H9 (cell line): Measurements from ENCODE around the gene TBP. TPM values are rescaled to one million over a fixed set of nuclear protein-coding genes. Genes with fewer than 3 reads are reported as not detected.

Source experiments
- DNase-seq: peaks from one replicate; pipeline ENCODE4 v3.0.0-alpha.2; 2017
- H2AFZ ChIP-seq: one replicate; pipeline ENCODE4 v1.6.1; 2013; ENCODE audit warnings: mild to moderate bottlenecking, low read length, control low read depth, moderate library complexity
- H2AK5ac ChIP-seq: 2 replicates; pipeline ENCODE4 v1.6.1; 2013; ENCODE audit warnings: low read length, control low read depth, mixed read lengths; ENCODE audit not compliant: insufficient read length
- H2BK120ac ChIP-seq: one replicate; pipeline ENCODE4 v1.6.1; 2013; ENCODE audit warnings: low read depth, mild to moderate bottlenecking, low read length, control low read depth, inconsistent platforms; ENCODE audit not compliant: poor library complexity, severe bottlenecking
- H2BK12ac ChIP-seq: 2 replicates; pipeline ENCODE4 v1.6.1; 2013; ENCODE audit warnings: low read length, control low read depth, mixed read lengths, low read depth; ENCODE audit not compliant: insufficient read length
- H2BK15ac ChIP-seq: 2 replicates; pipeline ENCODE4 v1.6.1; 2013; ENCODE audit warnings: low read depth, low read length, control low read depth
- H2BK20ac ChIP-seq: one replicate; pipeline ENCODE4 v1.6.1; 2013; ENCODE audit warnings: low read depth, mild to moderate bottlenecking, low read length, control low read depth, inconsistent platforms; ENCODE audit not compliant: poor library complexity, severe bottlenecking
- H2BK5ac ChIP-seq: 2 replicates; pipeline ENCODE4 v1.6.1; 2013; ENCODE audit warnings: low read length, control low read depth, mixed read lengths; ENCODE audit not compliant: insufficient read length
- H3K14ac ChIP-seq: 2 replicates; pipeline ENCODE4 v1.6.1; 2013; ENCODE audit warnings: low read length, control low read depth; ENCODE audit not compliant: insufficient read depth
- H3K18ac ChIP-seq: 2 replicates; pipeline ENCODE4 v1.6.1; 2013; ENCODE audit warnings: low read depth, mild to moderate bottlenecking, mixed read lengths, low read length, control low read depth; ENCODE audit not compliant: insufficient read length
- H3K23ac ChIP-seq: 2 replicates; pipeline ENCODE4 v1.6.1; 2013; ENCODE audit warnings: low read length, control low read depth, mixed read lengths, low read depth; ENCODE audit not compliant: insufficient read length
- H3K23me2 ChIP-seq: 2 replicates; pipeline ENCODE4 v1.6.1; 2013; ENCODE audit warnings: low read depth, mild to moderate bottlenecking, mixed read lengths, low read length, control low read depth; ENCODE audit not compliant: insufficient read length, poor library complexity, severe bottlenecking
- H3K27ac ChIP-seq: 2 replicates; pipeline ENCODE4 v1.5.1; 2013; ENCODE audit warnings: low read length, control low read depth, mixed read lengths, low read depth; ENCODE audit not compliant: insufficient read length
- H3K27me3 ChIP-seq: 2 replicates; pipeline ENCODE4 v1.6.1; 2013; ENCODE audit warnings: low read length, control low read depth, inconsistent platforms; ENCODE audit not compliant: insufficient read depth
- H3K4ac ChIP-seq: 2 replicates; pipeline ENCODE4 v1.6.1; 2013; ENCODE audit warnings: low read depth, mild to moderate bottlenecking, control low read depth, inconsistent platforms, low read length, moderate library complexity
- H3K4me1 ChIP-seq: 2 replicates; pipeline ENCODE4 v1.6.1; 2013; ENCODE audit warnings: low read length, control low read depth, inconsistent platforms; ENCODE audit not compliant: insufficient read depth
- H3K4me2 ChIP-seq: 2 replicates; pipeline ENCODE4 v1.6.1; 2013; ENCODE audit warnings: low read length, control low read depth, mixed read lengths; ENCODE audit not compliant: insufficient read length, insufficient read depth
- H3K56ac ChIP-seq: 2 replicates; pipeline ENCODE4 v1.6.1; 2013; ENCODE audit warnings: low read depth, mild to moderate bottlenecking, mixed read lengths, low read length, control low read depth; ENCODE audit not compliant: insufficient read length
- H3K79me1 ChIP-seq: 2 replicates; pipeline ENCODE4 v1.6.1; 2013; ENCODE audit warnings: low read depth, mild to moderate bottlenecking, moderate library complexity, low read length, control low read depth, inconsistent platforms; ENCODE audit not compliant: insufficient read depth, poor library complexity, severe bottlenecking
- H3K79me2 ChIP-seq: 2 replicates; pipeline ENCODE4 v1.6.1; 2013; ENCODE audit warnings: low read length, control low read depth, inconsistent platforms; ENCODE audit not compliant: insufficient read depth
- H3K9ac ChIP-seq: 2 replicates; pipeline ENCODE4 v1.6.1; 2013; ENCODE audit warnings: low read length, control low read depth, mixed read lengths; ENCODE audit not compliant: insufficient read length; ENCODE audit errors: extremely low read depth
- H3K9me3 ChIP-seq: one replicate; pipeline ENCODE4 v1.6.1; 2013; ENCODE audit warnings: low read depth, low read length, inconsistent platforms; ENCODE audit not compliant: control insufficient read depth
- H3T11ph ChIP-seq: one replicate; pipeline ENCODE4 v1.6.1; 2013; ENCODE audit warnings: mild to moderate bottlenecking, low read length, control low read depth, inconsistent platforms
- H4K20me1 ChIP-seq: one replicate; pipeline ENCODE4 v1.6.1; 2013; ENCODE audit not compliant: control insufficient read depth, insufficient read length, insufficient read depth
- H4K5ac ChIP-seq: 2 replicates; pipeline ENCODE4 v1.6.1; 2013; ENCODE audit warnings: low read depth, mild to moderate bottlenecking, mixed read lengths, low read length, control low read depth; ENCODE audit not compliant: insufficient read length
- H4K8ac ChIP-seq: replicated peaks from 2 replicates; pipeline ENCODE4 v1.6.1; 2013; ENCODE audit warnings: low read length, control low read depth, mixed read lengths, low read depth; ENCODE audit not compliant: insufficient read length
- H4K91ac ChIP-seq: 2 replicates; pipeline ENCODE4 v1.6.1; 2013; ENCODE audit warnings: low read depth, mild to moderate bottlenecking, moderate library complexity, mixed read lengths, low read length, control low read depth; ENCODE audit not compliant: insufficient read length
- H3K27ac Mint-ChIP-seq, 3 experiments: 2 replicates in 2 of 3; 3 replicates in 1 of 3; pipeline ENCODE4 v1.8.0; 2020 to 2021; ENCODE audit warnings: mixed read lengths in 3 of 3, mild to moderate bottlenecking in 1 of 3, moderate library complexity in 1 of 3
- H3K27me3 Mint-ChIP-seq: 2 replicates; pipeline ENCODE4 v1.8.0; 2021; ENCODE audit warnings: low read depth, mild to moderate bottlenecking, moderate library complexity, mixed read lengths
- H3K36me3 Mint-ChIP-seq, 3 experiments: 2 replicates in 2 of 3; 3 replicates in 1 of 3; pipeline ENCODE4 v1.8.0; 2020 to 2021; ENCODE audit warnings: low read depth in 3 of 3, mixed read lengths in 3 of 3; ENCODE audit not compliant: insufficient read depth in 1 of 3
- H3K4me1 Mint-ChIP-seq, 2 experiments: 2 replicates each; pipeline ENCODE4 v1.8.0; 2020; ENCODE audit warnings: mixed read lengths in 2 of 2
- H3K4me3 Mint-ChIP-seq, 2 experiments: 2 replicates in 1 of 2; 3 replicates in 1 of 2; pipeline ENCODE4 v1.8.0; 2020 to 2021; ENCODE audit warnings: mild to moderate bottlenecking in 2 of 2, mixed read lengths in 2 of 2, moderate library complexity in 1 of 2
- H3K9me3 Mint-ChIP-seq, 2 experiments: 2 replicates in 1 of 2; 3 replicates in 1 of 2; pipeline ENCODE4 v1.8.0; 2020; ENCODE audit warnings: mild to moderate bottlenecking in 2 of 2, mixed read lengths in 2 of 2, moderate library complexity in 1 of 2
- WGBS: extraction: QIAGEN DNeasy Blood & Tissue Kit; methylation state at CpG from one replicate; pipeline ENCODE4 v1.1.7; 2013; ENCODE audit warnings: missing lambda C conversion rate, low lambda C conversion rate, mixed read lengths; ENCODE audit not compliant: insufficient read length; ENCODE audit errors: extremely low coverage; 5-methylcytosine and 5-hydroxymethylcytosine counted together
- total RNA-seq: library from RNA; stranded (reverse); gene quantifications from 2 replicates; pipeline ENCODE4 v1.2.1, GENCODE V29; 2021
- TF ChIP-seq, protein P1 (sequence below): fragments of 200-600 bp; sonication (generic); conservative IDR thresholded peaks from 3 replicates; pipeline ENCODE4 v1.8.0; 2021; ENCODE audit warnings: antibody characterized with exemption, mild to moderate bottlenecking

TBP gene
- total RNA-seq, 1 experiment from 2014 or later, result 22.6 TPM

GRCh38 chr6:170552765-170553533, 1.2 kb upstream of the TBP start, which contains the start of gene PSMB1:
TSS of gene PSMB1 (minus strand) at chr6:170553307. CDS start at chr6:170553242, 65 bp downstream.
- Histone ChIP-seq H2BK15ac (no peak within 1 kb of the TSS), H3K9me3 (no peaks in the 10 kb centered on the region), H4K91ac (no peak within 1 kb of the TSS), H3K4me2 (peak within 1 kb of the TSS; percentile 87), H2BK5ac (peak within 1 kb of the TSS; percentile 75), H3K4ac (no peak within 1 kb of the TSS), H3K79me2 (peaks cover 56% of the 10 kb centered on the region), H3T11ph (no peak within 1 kb of the TSS), H4K20me1 (no peaks in the 10 kb centered on the region), H2AFZ (peak within 1 kb of the TSS; percentile 63), H3K27me3 (no peaks in the 10 kb centered on the region), H3K56ac (peak within 1 kb of the TSS; percentile 52), H3K23me2 (peaks cover 4% of the 10 kb centered on the region), H3K79me1 (peaks cover 5% of the 10 kb centered on the region), H3K4me1 (no peaks in the 10 kb centered on the region), H3K9ac (peak within 1 kb of the TSS; percentile 95), H3K23ac (no peak within 1 kb of the TSS), H2AK5ac (no peak within 1 kb of the TSS), H2BK120ac (peak within 1 kb of the TSS; percentile 52), H2BK20ac (no peak within 1 kb of the TSS), H4K5ac (no peak within 1 kb of the TSS), H3K27ac (peak within 1 kb of the TSS; percentile 42), H3K18ac (peak within 1 kb of the TSS; percentile 95), H3K14ac (peak within 1 kb of the TSS; percentile 92; the same call in 1 of the 2 replicates), H4K8ac (no peak within 1 kb of the TSS), H2BK12ac (no peak within 1 kb of the TSS)
- no CpG with 5 or more reads among the region's 41 CpGs for WGBS
- H3K27me3 Mint-ChIP-seq, result no peaks in the 10 kb centered on the region
- H3K9me3 Mint-ChIP-seq, result no peaks in the 10 kb centered on the region
- H3K4me3 Mint-ChIP-seq, result no peak within 1 kb of the TSS
- H3K27ac Mint-ChIP-seq, result no peak within 1 kb of the TSS
- TF ChIP-seq, protein P1, sequence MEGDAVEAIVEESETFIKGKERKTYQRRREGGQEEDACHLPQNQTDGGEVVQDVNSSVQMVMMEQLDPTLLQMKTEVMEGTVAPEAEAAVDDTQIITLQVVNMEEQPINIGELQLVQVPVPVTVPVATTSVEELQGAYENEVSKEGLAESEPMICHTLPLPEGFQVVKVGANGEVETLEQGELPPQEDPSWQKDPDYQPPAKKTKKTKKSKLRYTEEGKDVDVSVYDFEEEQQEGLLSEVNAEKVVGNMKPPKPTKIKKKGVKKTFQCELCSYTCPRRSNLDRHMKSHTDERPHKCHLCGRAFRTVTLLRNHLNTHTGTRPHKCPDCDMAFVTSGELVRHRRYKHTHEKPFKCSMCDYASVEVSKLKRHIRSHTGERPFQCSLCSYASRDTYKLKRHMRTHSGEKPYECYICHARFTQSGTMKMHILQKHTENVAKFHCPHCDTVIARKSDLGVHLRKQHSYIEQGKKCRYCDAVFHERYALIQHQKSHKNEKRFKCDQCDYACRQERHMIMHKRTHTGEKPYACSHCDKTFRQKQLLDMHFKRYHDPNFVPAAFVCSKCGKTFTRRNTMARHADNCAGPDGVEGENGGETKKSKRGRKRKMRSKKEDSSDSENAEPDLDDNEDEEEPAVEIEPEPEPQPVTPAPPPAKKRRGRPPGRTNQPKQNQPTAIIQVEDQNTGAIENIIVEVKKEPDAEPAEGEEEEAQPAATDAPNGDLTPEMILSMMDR, result no peak
- H3K36me3 Mint-ChIP-seq, result peaks cover 11 to 35% (median 23%) of the 10 kb centered on the region in 3 experiments; a peak in 6 of 7 replicates
- peaks cover 13 to 16% of the 10 kb centered on the region in 2 experiments for H3K4me1 Mint-ChIP-seq
- DNase-seq, result peak; percentile 95
